Femur (tissue), 1 donor: Measurements from ENCODE around the gene BMPER.

Experiments used
- DNase-seq: peaks from one replicate; pipeline ENCODE4 v3.0.0-alpha.2; 2017

BMPER gene

DNA sequence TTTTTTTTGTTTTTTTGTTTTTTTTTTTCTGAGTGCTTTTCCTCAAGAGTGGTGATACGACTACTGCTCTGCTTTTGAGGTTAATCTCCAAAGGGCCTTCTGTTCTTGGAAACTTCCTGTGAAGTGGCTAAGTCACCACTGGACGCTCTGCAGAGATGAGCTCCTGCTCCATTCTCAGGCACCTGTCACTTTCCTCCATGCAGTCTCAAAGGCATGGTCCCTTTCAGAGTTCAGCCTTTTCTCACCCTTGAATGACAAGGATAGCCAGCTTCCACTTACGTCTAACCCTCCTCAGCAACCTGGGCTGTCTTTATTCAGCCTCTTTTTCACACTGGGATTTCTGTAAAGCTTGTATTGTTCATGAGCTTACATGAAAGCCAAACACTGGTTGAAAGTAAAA is 65.8 kb downstream of the BMPER start:
- no peak for DNase-seq

DNA sequence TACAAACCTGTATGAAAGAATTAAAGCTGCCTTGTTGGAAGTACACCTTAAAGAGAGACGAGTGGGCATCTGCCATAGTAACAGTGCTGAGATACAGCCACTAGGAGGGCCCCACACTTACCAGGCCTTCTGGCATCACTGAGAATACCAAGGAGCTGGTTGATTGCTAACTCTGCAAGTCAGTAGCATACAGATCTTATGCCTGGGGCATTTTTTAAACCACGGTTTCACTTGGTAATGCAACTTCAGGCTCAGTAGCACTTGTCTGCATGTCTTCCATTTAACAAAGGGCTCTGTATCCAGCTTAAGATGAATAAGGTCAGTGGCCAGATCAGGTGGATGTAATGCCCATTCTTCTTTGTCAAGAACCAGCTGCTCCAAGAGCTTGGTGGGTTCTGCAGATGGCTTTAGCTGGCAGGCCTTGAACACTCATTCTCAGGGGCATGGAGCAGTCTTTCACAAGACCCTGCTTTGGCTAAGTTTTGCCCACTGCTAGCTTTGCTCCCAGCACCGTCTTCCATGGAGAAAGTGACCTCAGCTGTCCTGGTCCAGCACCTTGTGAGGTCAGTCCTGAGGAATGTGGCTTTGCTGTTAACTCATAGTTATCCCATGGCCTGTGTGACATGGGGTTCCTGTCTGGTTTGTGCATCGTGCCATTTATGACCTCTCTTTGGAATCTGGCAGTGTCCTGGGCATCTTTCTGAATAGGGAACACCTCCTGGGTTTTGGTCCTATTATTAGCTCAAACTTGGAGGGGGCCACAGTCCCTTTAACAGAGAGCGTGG is 68.1 kb downstream of the BMPER start:
- no peak for DNase-seq

DNA sequence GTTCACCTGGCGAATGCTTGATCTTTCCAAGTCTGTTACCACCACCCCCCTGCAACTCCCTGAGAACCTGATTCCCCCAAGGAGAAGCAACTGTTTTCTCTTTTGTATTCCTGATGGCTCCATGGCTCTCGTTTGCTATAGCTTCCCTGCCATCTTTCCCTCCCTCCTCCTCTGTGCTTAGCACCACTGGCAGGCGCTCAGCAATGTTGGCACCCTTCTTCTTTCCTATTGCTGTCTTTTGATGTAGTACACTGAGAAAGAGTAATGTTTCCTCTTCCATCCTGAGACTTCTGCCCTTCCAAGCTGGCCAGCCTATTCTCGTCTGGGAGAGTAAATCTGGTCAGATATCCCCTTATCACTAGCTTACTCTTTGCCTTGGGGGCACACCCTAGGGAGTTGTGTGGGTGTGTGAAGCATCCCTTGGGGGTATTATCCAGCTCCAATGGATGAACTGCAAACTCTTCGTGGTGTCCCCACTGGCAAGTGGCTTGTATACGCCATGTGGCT is 74.0 kb downstream of the BMPER start:
- DNase-seq, result no peak

DNA sequence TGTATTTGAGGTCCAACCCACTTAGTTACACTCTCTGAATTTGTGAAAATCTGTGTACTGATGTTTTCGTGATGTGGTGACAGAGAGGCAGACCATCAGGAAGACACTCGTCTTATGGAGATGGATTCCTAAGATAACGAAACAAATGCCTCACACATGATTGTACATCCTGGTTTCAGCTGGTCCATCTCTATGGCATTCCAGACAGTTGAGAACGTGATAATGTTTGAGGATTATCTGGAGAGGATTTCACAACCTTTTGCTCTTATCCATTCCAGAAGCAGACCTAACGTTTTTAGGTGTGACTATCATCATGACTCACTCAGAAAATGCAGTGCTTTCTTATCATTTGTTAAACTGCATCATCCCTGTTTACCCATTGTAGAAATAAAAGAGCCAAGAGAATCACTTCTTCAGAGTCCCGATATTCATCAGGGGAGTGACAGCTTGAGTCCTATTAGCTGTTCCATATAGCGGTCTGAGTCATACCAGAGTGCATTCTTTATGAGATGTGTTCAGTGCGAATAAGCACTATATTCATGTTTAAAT is 74.5 kb downstream of the BMPER start:
- no peak for DNase-seq

DNA sequence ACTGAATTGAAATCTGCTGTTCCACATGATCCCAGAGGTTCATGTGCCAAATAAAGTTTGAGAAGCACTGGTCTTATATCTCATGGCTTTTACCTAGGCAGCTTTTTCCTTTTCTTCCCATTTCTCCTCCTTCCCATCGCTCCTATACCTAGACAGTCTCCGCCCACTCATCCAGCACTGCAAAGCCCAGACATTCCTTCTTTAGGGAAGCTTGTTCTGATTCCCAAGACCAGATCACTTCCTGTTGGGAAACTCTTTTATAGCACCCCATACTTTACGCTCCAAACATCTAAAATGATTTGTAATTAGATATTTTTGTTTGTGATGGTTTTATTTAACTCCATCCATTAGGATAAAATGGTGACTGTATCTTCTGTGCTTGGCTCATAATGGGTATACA is 75.9 kb downstream of the BMPER start:
- DNase-seq, result no peak

DNA sequence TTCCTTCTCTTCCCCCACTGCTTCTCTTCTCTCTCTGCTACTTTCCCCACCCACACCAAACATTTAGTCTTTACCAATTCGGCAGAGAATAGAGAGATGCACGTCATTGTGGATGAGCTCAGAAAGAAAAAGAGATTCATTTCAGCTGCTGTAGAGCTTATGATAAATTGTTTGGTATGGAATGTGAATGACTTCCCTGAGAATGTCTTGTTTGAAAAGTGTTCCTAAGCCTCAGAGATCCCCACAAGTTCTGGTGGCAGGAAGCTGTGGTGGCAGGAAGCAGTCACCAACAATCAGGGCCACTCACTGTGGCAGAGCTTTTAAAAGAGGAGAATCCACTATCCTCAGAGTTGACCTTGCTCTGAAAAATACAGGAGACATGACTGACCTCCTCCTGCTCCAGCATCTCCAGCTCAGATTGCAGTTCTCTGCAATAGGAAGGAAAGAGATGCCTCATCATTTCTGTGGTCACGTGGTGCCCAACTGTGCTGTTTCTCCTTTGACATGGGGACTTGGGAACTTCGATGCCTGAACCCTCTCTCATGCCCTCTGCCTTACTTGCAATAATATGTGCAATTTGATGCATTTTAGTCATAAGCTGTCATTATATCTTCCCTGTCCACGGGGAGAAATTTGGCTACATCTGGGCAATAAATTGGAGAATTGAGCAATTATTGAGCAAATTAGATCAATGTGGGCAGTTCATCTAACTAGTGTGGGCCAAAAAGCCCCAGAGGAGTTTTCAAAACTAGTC is 76.5 kb downstream of the BMPER start:
- DNase-seq, result no peak

DNA sequence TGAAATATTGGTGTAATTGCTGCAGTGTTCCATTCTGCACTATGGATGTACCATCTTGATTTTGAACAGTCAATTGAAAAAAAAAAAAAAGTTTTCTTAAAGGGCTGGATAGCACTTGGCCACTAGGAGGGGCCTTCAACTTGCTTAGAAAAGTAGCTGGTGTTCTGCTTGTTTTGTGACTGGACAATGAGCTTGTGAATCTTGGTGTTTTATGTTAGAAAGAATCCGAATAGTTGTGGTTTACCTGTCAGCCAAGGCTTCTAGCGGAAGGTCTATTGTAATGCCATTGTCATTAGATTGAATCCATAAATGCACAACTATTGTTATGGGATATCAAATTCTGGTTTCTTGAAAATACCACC is 77.1 kb downstream of the BMPER start:
- no peak for DNase-seq

DNA sequence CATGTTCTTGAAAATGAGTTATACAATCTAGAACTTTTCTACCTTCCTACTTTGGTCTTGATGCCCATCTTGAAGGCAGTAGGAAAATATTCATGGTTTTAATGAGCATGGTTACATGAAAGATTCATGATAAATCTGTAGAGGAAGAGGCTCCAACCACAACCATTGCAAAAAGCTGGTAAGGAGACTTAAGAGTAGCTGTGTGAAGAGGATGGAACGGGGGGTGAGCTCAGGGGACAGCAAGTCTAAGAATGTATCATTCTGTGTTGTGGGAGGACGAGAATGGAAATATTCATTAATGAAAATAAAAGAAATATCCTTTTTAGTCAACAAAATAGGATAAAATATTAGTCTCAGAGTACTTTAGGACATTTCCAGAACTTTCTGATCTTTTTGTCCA is 81.1 kb downstream of the BMPER start:
- no peak for DNase-seq

DNA sequence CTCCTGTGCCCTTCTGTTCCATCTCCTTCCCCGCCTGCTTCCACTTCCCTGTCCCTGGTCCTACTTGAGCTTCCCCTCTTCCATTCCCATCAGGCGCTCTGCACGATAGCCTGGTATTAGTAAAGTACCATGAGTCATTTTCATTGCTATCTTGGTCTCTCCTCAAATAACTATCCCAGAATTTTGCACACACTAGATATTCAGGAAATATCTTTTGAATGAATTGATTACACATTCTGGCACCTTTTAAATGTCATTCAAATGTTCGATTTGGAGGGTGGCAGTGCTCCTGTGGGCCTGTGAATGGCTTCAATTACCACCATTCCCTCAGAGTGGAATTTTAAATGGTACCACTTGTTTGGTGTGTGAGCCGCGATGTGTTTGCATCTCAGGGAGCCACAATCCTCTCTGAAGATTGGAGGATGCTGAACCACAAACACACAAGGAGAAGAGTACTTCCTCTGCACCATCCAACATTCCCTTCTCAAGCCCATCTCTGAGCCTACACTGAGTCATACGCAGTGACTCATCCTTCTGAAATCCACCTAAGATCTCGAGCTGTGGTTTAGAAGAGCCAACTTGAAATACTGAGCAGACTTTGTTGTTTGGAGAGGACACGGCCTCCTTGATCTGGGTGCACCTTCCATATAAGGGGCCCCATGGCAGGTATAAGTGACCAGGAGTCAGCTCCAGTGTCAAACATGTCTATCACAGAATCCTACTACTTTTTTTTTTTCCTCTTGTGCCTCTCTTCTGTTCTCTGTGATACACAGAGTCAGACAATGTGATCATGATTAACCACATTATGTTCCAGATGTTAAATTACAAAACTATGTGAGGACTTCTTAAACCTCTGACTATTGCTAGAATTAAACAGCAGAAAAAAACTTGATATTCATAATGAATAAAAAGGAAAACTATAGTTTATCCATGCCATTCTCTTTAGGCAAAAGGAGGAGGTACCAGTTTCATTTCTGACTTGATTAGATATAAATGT is 81.9 kb downstream of the BMPER start:
- DNase-seq, result no peak

DNA sequence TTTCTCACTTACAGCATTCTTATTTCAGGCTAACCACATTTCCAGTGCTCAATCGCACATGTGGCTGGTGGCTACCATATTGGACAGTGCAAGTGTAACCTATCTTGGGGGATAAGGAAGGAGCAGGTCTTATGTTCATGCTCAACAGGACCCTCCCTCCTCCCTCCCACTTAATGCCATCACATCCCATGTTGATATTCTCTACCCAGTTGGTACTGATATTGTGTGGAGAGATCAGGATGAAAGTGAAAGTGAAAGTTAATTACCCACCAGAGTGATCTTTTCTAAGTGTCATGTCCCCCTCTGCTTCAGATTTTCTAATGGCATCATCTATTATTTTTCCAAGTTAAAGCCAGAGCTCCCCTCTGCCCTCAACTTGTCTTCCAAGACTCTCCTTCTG is 91.6 kb downstream of the BMPER start:
- no peak for DNase-seq

DNA sequence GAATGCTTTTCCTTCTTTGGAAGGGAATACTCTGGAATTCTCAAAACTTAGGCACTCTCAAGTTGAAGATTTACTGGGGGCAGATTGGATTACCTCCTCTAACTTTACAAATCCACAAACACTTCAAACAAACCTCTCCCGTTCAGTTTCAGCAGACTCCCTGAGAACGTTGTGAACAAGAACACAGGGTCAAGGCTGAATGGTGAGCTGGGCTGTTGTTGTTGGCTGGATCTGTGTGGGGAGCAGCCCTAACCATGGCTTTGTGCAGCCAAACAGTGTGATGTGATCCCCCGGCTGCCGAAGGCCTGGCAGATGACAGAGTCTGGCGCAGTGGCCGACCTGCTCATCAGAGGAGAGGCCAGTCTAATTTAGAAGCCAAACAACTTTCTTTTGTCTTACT is 93.1 kb downstream of the BMPER start:
- DNase-seq, result peak; percentile 22

DNA sequence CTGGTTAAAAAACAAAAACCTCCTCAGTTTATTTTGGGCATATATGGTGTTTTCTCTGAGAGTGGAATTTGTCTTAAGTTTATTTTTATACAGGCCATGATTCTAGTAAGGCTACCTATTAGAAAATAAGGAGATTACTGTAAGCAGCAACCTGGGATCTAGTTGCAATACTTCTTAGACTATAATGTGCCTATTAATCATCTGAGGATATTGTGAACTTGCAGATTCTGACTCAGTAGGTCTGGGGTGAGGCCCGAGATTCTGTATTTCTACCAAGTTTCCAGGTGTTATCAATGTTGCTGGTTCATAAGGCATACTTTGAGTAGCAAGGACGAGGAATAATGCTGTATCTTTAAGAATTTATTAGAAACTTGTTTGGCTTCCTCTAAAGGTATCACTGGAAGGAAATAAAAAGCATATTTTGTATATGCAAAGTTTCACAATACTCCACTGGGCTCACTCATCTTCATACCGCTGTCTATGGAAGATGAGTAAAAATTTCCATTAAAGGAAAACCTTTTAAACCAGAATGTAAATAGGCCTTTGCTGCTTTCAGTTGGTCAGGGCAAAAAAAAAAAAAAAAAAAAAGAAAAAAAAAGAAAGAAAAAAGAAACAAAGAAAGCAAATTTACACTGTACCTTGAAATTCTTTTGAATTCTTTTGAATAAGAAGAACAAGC is 105.8 kb downstream of the BMPER start:
- DNase-seq, result no peak

DNA sequence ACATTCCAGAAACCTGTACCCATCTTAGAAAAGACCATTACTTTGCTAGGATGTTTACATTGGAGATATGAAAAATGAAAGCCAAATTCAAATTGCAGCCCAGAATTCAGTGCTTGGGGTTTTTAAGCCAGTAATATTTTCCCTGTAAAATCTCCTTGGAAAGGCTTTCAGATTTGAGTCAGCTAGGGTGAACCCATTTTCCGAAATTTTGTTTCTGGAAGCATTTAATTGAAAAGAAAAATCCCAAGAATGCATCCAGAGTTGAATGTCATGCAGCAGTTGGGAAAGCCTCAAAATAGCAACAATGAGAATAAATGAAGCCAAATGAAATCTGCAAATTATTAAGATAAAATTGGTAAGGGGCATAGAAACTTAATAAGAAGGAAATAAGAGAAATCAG is 106.4 kb downstream of the BMPER start:
- no peak for DNase-seq

DNA sequence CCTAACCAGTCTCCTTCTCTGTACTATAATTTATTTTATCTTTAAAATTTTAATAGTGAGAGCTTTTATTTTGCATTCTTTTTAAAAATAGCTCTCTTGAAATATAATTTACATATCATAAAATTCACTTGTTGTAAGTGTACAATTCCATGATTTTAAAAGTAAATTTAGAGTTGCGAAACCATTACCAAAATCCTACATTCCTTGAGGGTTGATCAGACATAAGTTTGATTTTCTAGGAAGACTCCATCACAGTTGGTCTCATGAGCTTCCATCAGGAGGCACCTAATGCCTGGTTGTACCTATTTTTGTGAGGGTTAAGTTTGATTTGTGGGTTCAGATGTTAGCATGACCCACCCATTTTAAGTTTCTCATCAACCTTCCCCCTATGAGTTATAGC is 108.1 kb downstream of the BMPER start:
- no peak for DNase-seq

DNA sequence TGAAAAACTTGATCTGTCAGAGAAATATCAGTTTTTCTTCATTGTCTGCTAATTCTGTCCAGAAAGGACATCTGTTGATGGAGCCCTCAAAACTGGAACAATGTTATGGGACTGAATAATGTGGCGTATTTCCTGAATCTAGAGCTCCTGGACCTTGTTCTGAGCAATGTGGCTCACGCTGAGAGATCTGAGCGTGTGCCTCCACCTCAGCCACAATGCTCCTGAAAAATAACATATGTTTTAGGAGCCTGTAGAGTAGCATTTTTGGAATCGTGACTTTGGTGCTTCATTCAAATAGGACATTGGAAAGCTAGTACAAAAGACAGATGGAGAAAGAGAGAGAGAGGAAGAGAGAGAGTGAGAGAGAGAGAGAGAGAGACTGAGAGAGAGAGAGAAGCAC is 110.3 kb downstream of the BMPER start:
- no peak for DNase-seq

DNA sequence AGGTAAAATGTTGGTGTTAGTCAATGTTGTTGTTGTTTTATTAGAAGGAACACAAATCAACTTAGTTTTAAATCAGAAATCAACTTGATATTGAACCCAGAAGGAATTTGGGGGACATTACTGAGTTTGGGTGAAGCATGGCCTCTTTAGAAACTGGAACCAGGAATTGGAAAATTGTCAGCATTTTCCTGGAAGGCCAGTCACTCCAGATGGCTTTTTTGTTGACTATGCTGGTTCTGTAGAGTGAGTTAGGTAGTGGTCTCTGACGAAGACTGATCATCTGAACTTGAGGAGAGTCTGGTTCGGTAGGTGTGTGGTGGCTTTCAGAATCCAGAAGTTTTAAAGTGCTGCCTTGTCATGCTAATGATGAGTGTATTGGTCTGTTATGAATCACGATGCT is 111.5 kb downstream of the BMPER start:
- DNase-seq, result no peak

DNA sequence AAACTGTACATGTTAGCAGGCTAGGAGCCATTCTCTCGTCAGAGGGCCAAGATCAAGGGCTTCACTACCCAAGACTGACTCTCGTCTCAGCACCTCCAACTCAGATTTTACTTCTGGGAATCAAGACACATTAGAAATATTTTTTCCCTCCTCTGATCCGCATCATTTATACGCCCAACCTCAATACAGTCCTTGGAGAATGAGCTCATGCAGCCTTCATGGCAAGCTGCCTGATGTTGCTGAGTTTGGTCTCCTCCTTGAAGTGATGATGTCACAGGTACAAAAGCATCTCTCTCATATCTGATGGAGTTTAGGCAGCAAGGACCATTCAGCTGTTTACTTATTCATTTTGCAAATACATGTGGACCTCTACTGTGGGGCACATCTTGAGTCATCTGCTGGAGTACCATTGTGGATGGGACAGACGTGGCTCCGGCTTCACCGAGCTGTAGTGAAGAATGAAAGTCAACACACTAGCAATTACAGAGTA is 114.0 kb downstream of the BMPER start:
- peak; percentile 71 for DNase-seq

DNA sequence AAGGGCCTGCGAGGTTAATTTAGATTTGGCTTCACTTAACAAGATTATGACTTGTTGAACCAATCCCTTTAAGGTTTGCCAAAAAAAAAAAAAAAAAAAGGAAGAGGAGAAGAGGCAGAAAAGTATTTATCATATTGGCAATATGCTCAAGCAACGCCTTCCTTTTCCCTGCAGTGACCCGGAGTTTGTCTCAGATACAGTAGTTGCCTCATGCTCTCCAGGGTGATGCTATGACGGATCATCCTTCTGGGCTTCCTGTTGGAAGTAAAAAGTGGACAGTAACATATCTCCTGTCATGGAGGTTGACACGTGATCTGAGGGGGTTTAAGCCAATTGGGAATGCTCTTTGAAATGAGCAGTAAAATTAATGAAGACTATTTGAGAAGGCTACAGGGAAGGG is 117.3 kb downstream of the BMPER start:
- no peak for DNase-seq

DNA sequence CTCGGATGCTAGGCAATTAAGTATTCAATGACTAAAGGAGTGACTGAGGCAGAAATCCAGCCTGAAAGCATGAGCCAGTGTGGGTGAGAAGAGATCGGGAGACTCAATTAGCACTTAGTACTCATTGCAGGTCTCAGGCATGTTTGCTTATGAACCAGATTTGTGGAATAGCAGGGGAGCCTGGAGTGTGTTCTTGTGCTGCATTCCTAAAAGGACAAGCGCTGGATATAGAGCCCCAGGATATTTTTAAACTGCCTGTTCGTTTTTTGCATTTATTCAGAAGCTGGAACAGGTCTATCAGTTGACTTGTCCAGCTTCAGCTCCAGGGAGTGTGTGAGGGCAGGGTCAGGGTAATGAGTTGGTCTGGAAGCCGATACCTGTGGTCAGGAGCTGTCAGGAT is 120.3 kb downstream of the BMPER start:
- no peak for DNase-seq

DNA sequence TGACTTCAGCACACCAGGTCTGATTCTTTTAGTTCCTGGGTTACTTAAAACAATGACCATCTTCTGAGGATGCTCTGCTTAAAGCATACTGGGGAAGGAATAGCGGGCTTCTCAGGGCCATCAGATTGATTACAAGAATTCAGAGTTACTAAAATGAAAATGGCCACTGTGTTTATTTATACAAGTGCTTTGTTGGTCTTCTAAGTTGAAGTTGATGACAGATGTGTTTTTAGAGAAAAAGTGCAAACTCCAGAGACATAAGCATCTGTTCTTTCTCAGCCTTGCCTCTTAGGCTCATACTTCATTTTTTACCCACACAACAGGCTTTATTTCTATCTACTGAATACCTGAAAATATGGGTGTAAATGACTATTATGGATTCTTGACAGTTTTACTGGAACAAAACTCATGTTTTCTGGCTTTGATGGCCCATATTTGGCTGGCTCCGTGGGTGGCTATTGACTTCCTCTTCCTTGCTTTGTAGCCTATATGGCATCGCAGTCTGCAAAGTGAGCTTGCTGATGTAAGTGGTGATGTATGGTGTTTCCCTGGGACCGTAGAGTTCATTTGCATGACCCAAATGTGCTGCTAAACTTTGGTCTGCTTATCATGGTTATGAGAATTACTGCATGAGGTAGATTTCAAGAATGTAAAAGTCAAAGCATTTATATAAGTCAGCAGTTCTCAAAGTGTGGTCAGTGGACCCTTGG is 121.3 kb downstream of the BMPER start:
- no peak for DNase-seq

DNA sequence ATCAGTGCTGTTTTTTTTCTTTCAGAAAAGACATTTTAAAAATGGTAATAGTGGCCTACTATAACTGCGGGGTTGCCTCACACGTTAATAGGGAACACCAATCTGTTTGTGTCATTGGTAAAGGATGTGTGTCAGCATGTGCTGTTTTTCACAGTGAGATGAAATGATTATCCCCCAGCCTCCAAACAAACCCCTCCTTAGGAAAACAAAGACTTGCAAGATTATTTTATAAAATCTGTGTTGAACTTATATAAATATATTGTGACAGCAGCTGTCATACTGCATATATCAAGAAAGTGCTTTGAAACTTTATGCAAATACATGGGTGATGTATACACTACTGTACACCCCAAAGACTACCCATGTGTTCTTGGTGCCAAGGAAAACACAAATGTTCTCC is 125.8 kb downstream of the BMPER start:
- DNase-seq, result no peak
